IMR-90 (cell line): ENCODE measurements around the gene PRR16.

Source experiments
- BHLHE40 ChIP-seq: fragments of 150-350 bp; IDR thresholded peaks from 2 replicates; pipeline ENCODE4 v1.6.1; 2016; ENCODE audit warnings: mild to moderate bottlenecking, low read depth, low read length
- CEBPB ChIP-seq: IDR thresholded peaks from 2 replicates; pipeline ENCODE4 v1.6.1; 2012; ENCODE audit warnings: low read depth, low read length, improper control_type of control experiment
- MAFK ChIP-seq: IDR thresholded peaks from 2 replicates; pipeline ENCODE4 v1.6.1; 2012; ENCODE audit warnings: low read depth, low read length, improper control_type of control experiment
- MAZ ChIP-seq: IDR thresholded peaks from 2 replicates; pipeline ENCODE4 v1.6.1; 2012; ENCODE audit warnings: low read depth, mild to moderate bottlenecking, low read length, improper control_type of control experiment, moderate library complexity, borderline replicate concordance
- NFE2L2 ChIP-seq: fragments of 150-350 bp; IDR thresholded peaks from 2 replicates; pipeline ENCODE4 v1.6.1; 2016; ENCODE audit warnings: low read depth, mild to moderate bottlenecking, low read length
- POLR2A ChIP-seq: IDR thresholded peaks from 2 replicates; pipeline ENCODE4 v1.6.1; 2012; ENCODE audit warnings: mild to moderate bottlenecking, low read depth, low read length
- RAD21 ChIP-seq: IDR thresholded peaks from 2 replicates; pipeline ENCODE4 v1.6.1; 2012; ENCODE audit warnings: low read length, improper control_type of control experiment
- RFX5 ChIP-seq: IDR thresholded peaks from 2 replicates; pipeline ENCODE4 v1.8.0; 2012; ENCODE audit warnings: low read depth, mild to moderate bottlenecking, low read length, moderate library complexity
- SMC3 ChIP-seq: fragments of 150-350 bp; IDR thresholded peaks from 2 replicates; pipeline ENCODE4 v1.6.1; 2016; ENCODE audit warnings: low read depth, mild to moderate bottlenecking, antibody characterized with exemption, low read length, moderate library complexity
- USF2 ChIP-seq: fragments of 150-350 bp; IDR thresholded peaks from 2 replicates; pipeline ENCODE4 v1.6.1; 2017; ENCODE audit warnings: mild to moderate bottlenecking, antibody characterized with exemption, low read length, low read depth
- TF ChIP-seq, protein P1 (sequence below): conservative IDR thresholded peaks from 2 replicates; pipeline ENCODE4 v1.5.1; 2012; ENCODE audit warnings: mild to moderate bottlenecking, low read depth, low read length, improper control_type of control experiment

DNA sequence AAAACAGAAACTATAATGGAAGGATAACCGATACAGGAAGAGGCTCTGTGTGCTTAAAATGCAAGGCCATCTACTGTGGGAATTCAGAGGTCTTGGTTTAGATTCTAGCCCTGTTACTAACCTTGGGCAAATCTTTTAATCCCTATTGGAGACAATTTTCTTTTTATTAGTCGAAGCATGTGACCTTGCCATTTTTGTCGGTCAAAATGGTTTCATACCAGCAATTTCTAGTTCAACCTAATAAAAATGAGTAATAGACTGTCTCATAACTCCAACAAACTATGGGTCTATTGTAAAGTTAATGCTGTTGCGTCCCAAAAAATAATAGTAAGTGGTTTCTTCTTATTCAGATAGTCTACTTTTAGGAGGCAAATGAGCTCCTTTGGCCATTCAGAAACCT is 38.4 kb downstream of the PRR16 start:
- TF ChIP-seq, protein P1, sequence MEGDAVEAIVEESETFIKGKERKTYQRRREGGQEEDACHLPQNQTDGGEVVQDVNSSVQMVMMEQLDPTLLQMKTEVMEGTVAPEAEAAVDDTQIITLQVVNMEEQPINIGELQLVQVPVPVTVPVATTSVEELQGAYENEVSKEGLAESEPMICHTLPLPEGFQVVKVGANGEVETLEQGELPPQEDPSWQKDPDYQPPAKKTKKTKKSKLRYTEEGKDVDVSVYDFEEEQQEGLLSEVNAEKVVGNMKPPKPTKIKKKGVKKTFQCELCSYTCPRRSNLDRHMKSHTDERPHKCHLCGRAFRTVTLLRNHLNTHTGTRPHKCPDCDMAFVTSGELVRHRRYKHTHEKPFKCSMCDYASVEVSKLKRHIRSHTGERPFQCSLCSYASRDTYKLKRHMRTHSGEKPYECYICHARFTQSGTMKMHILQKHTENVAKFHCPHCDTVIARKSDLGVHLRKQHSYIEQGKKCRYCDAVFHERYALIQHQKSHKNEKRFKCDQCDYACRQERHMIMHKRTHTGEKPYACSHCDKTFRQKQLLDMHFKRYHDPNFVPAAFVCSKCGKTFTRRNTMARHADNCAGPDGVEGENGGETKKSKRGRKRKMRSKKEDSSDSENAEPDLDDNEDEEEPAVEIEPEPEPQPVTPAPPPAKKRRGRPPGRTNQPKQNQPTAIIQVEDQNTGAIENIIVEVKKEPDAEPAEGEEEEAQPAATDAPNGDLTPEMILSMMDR = no peak
- TF ChIP-seq POLR2A (no peak), MAZ (no peak), RAD21 (no peak), SMC3 (no peak), RFX5 (no peak), BHLHE40 (no peak), USF2 (no peak), NFE2L2 (no peak), MAFK (no peak), CEBPB (no peak)
